AG09319 (cell line): Measurements from ENCODE around the gene UBN1.

Experiments used
- DNase-seq: peaks from one replicate; pipeline ENCODE4 v3.0.0-alpha.2; 2010; ENCODE audit warnings: low read depth; ENCODE audit errors: extremely low read depth
- CTCF ChIP-seq: IDR thresholded peaks from 2 replicates; pipeline ENCODE4 v1.5.1; 2011; ENCODE audit warnings: low read depth, mild to moderate bottlenecking, inconsistent platforms, low read length, moderate library complexity

UBN1 gene

DNA sequence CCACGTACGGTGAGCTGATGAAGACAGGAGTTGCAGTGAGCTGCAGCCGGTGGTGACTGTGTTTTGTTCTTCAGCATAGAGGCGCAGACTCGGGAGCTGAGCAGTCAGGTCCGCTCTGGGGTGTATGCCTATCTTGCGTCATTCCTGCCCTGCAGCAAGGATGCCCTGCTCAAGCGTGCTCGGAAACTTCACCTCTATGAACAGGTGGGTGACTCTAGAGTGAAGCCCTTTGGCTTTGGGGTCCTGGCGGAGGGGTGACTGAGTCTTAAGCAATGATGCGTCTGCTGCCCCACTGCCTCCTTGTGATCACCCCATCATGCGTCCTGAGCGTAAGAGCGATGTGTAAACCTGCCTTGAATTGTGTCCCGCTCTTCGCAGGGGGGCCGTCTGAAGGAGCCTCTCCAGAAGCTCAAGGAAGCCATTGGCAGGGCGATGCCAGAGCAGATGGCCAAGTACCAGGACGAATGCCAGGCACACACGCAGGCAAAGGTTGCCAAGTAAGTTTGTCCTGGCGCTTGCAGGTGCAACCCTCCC is 22.9 kb downstream of the UBN1 start:
- TF ChIP-seq CTCF = no peak

GRCh38 chr16:4871071-4871470 is 23.8 kb downstream of the UBN1 start:
- no peak for DNase-seq
- no peak for TF ChIP-seq CTCF

More for the DNA sequence above, 22.9 kb downstream of the UBN1 start:
- DNase-seq = no peak

- TF ChIP-seq CTCF = no peak
- DNase-seq = no peak
Observed at GRCh38 chr16:4873091-4873490, 25.8 kb downstream of the UBN1 start.

- no peak for TF ChIP-seq CTCF
- DNase-seq = no peak
Observed at GRCh38 chr16:4874666-4875065, 27.4 kb downstream of the UBN1 start.

DNA sequence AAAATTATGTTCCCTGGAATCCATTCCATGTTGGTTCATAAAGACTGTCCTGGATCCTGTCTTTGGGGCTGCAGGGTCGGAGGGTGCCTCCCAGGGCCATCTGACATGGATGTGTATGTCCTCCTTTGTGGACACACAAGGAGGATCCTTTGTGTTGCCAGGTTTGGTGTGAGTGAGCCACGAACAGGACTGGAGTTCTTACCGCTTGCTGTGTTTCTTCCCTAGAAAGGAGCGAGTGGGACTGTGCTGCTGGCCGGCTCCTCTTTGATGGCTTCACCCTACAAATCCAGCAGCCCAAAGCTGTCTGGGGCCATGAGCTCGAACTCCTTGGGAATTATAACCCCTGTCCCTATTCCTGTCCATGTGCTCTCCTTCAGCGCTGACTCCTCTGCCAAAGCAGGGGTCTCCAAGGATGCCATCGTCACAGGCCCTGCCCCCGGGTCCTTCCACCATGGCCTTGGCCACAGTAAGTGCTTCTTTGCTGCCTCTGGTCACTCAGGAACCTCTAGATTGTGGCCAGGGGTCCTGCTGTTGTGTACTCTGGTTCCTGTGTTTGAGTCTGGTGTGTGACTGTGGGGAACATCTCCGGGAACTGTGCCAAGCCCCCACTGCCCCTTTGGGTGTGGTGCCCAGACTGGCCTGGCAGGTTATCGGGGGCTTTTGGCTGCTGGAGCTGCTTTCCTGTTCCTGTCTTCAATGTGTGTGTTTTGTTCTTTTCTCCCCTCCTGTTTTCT is 29.5 kb downstream of the UBN1 start:
- no peak for TF ChIP-seq CTCF
- no peak for DNase-seq

GRCh38 chr16:4877380-4877685 is 30.1 kb downstream of the UBN1 start:
- TF ChIP-seq CTCF = no peak
- DNase-seq = no peak

- no peak for TF ChIP-seq CTCF
Observed at GRCh38 chr16:4879049-4879448, 31.8 kb downstream of the UBN1 start.

More at GRCh38 chr16:4879049-4879448, 31.8 kb downstream of the UBN1 start:
- DNase-seq = no peak
